ENCODE data around the gene CIART.
"Not testable (repeated sequence)": the region's sequence is repeated elsewhere in the genome, so short reads cannot be mapped to it uniquely, and the experiment has no call there.

Gene CIART

DNA sequence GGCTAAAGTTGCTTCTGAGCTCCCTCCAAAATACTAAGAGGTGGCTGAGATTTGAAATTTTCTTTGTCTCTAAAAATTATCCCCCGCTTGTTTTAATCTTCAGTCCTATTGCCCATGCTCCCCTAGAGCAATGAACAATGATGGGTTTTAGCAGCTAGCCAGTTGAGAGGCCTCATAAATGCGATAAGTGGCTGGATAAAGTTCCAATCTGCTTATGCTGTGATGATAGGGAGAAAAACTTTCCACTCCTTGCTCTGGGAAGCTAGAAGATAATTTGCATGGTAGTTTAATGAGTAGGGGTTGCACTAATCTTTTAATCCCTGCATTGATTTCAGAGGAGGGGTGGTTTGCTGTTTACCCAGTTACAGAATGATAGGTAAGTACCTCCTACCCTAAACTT, 29.4 kb downstream of the CIART start:
- DNase-seq, result no peak

DNA sequence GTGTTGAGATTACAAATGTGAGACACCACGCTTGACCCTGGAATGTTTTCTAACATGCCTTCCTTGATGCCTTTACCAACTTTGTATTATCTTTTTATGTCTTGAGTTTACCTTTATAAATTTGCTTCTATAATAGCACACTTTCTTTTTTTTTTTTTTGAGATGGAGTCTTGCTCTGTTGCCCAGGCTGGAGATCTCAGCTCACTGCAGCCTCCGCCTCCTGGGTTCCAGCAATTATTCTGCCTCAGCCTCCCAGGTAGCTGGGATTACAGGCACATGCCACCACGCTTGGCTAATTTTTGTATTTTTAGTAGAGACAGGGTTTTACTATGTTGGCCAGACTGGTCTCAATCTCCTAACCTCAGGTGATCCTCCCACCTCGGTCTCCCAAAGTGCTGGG, 32.3 kb downstream of the CIART start:
- DNase-seq, result not testable (repeated sequence)

DNA sequence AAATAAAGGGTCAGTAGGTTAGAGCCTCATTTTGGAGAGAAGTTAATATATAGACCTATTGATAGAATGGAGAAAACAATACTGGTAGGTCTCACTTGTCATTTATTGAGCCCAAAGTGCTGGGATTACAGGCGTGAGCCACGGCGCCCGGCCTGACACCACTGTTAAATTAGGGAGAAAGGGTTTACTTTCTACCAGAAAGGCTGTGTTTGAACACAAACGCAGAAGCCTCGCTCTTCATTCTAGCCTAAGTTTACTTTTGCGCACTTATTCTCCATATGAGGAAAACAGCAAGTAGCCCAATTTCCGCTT, 38.3 kb downstream of the CIART start:
- peak in 1 of 2 donors; percentile 27 for DNase-seq

DNA sequence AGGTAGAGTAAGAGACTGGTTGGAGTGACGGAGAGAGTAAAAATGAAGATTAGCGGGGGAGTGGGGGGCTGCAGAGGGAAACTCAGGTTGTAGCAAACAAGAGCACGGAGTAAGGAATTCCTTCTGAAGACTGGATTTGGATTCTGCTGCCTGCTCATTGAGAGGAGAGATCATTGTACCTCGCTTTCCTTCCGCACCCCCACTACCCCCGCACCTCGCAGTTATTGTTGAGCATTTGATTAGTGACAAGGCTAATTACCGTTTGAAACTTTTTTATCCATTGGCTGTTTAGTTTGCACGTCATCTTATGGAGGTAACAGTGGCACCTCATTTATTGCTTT, 39.4 kb downstream of the CIART start:
- DNase-seq, result no peak

DNA sequence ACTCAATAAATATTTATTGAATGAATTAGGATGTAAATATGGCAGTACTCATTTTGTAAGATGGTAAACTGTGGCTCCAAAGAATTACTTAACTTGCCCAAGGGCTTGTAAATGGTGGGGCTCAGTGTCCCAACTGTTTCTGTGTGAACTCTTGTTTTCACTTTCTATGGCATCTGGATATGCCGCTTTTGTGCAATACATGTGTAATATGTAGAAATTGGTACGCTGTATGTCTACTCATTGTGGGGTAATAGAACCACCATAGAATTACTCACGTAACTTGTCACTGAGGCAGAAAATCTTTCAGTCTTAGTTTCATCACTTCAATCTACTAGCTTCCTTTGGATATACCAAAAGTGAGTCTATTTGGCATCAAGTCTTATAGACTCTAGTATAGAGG, 40.0 kb downstream of the CIART start:
- DNase-seq, result peak; percentile 95 to 99

DNA sequence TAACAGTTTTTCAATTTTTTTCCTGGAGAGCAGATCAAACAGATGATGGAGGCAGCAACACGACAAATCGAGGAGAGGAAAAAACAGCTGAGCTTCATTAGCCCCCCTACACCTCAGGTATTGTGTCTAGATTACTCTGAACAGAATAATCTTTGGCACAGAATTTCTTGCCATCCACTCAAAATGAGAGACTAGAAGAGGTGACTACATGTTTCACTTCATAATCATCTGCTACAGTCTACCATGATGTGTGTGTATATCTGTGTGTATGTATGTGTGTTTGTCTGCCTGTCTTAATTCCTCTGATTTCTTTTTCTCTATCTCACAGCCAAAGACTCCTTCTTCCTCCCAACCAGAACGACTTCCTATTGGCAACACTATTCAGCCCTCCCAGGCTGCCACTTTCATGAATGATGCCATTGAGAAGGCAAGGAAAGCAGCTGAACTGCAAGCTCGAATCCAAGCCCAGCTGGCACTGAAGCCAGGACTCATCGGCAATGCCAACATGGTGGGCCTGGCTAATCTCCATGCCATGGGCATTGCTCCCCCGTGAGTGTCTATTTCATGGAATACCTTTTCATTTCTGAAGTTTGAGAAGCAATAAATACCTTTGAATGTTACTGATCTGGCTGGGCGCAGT, 50.4 kb downstream of the CIART start:
- no peak for DNase-seq

Data from inflammatory macrophage treated with lipopolysaccharide for 1 hour (primary cell).